OCI-LY1 (cell line): Measurements from ENCODE around the gene ADAM12.

Experiments used
- CTCF ChIP-seq: fragments of 200-600 bp; sonication (generic), shearing (Covaris generic); IDR thresholded peaks from 2 replicates; pipeline ENCODE4 v1.5.1; 2017; ENCODE audit warnings: mild to moderate bottlenecking, antibody characterized with exemption, low read length, moderate library complexity, mixed read lengths
- EZH2 ChIP-seq: fragments of 200-600 bp; sonication (generic), shearing (Covaris generic); IDR thresholded peaks from 2 replicates; pipeline ENCODE4 v1.8.0; 2017; ENCODE audit warnings: borderline replicate concordance, mixed run types, mild to moderate bottlenecking, antibody characterized with exemption, low read length, moderate library complexity, mixed read lengths

GRCh38 chr10:125984865-125985495, 403.3 kb downstream of the ADAM12 start:
- TF ChIP-seq CTCF (no peak), EZH2 (no peak)
